HG03159 (cell line): ENCODE results near the gene HELZ.
"Not testable (repeated sequence)": the region's sequence is repeated elsewhere in the genome, so short reads cannot be mapped to it uniquely, and the experiment has no call there.

ENCODE experiments used
- ATAC-seq: cut with Tn5 transposase; IDR thresholded peaks from one replicate; pipeline ENCODE4 v1.9.1; 2021; ENCODE audit warnings: mild to moderate bottlenecking, moderate library complexity; ENCODE audit not compliant: unreplicated experiment

Gene HELZ

DNA sequence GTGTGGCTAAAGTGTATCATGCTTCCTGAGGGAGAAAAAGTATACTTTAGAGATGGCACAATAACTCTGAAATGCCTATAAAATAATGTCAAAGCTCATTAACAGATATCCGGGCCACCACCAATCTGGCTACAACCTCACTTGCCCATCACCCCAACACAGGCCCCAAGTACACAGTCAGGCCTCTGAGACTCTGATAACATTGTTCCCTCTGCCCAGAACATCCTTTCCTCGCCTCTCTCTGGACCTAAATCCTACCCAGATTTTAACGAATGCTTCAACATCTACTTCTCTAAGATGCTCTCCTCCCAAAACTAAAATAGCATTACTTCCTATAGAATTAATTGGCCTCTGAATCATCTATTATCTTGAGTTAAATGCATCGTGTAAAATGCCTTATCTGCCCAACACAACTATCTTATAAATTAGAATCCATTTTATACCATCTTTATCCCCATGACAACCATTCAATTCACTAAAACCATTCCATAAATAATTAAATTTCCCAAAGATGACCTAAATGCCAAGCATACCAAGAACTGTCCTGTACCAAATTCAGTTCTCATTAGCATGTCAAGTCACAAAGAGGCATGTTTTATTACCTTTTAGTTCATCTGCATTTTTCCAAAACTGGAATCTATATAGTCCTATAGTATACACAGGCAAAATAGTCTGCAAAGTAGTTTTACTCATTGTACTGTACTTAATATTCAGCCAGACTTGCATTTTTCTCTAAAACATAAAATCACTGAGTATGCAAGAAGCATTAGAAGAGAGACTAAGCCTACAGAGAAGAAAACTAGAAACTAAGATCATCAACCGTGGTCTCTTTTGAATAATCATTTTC lies 15.7 kb downstream of the HELZ start:
- ATAC-seq, result no peak

DNA sequence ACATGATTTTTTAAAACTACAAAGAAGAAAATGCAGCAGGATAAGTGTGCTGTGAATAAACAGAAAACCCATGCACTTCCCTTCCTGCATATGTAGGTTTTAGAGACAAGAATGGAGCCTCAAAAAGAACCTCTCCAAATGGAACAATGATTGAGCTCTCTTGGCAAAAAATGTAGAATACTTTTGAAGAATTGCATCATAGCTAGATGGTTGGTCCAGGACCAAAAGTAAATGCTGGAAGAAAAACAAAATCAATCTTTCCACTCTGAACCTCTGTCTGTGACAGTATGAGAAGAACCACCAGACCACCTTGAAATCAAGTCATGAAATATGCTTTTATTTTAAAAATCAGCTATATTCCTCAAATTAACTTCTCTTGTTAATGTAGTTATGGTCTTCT lies 17.5 kb downstream of the HELZ start:
- no peak for ATAC-seq

DNA sequence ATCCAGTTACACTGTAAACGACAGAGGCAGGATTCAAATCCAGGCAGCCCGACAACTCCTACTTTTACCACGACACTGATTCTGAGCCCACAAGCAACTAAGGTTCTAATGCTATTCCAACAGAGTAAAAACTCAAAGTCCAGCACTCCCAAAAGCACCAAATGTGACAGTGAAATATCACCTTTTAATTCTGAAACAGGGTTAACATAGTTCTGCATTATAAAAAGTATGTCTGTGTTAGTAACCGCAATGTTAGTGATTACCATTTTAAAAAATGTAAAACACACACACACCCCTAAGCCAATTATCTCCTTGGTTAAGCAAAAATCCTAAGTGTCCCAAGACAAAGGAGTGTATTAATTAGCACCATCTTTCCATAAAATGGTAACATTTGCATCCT lies 19.7 kb downstream of the HELZ start:
- ATAC-seq, result no peak

DNA sequence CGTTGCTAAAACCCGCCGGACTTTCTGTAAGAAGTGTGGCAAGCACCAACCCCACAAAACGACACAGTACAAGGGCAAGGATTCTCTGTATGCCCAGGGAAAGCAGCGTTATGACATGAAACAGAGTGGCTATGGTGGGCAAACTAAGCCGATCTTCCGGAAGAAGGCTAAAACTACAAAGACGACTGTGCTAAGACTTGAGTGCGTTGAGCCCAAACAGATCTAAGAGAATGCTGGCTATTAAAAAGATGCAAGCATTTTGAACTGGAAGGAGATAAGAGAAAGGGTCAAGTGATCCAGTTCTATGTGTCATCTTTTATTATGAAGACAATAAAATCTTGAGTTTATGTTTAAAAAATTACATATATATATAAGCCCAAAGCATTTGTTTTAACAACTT lies 20.3 kb downstream of the HELZ start:
- no peak for ATAC-seq

DNA sequence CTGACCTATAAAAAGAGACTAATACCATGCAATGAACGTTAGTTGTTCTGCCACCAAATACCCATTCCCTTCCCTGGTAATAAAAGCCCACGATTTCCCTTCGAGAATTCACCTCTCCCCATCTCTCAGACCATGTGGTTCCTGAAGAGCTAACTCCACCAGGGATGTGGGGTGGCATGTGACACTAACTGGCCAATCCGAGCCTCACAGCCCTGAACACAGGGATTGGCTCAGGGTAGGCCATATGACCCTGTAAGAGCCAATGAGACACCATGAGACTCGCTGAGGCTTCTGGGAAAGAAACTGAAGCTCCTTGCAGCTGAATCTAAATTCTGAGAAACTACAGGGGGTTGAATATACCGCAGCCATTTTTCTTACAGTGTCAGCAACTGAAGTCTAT lies 21.1 kb downstream of the HELZ start:
- no peak for ATAC-seq

DNA sequence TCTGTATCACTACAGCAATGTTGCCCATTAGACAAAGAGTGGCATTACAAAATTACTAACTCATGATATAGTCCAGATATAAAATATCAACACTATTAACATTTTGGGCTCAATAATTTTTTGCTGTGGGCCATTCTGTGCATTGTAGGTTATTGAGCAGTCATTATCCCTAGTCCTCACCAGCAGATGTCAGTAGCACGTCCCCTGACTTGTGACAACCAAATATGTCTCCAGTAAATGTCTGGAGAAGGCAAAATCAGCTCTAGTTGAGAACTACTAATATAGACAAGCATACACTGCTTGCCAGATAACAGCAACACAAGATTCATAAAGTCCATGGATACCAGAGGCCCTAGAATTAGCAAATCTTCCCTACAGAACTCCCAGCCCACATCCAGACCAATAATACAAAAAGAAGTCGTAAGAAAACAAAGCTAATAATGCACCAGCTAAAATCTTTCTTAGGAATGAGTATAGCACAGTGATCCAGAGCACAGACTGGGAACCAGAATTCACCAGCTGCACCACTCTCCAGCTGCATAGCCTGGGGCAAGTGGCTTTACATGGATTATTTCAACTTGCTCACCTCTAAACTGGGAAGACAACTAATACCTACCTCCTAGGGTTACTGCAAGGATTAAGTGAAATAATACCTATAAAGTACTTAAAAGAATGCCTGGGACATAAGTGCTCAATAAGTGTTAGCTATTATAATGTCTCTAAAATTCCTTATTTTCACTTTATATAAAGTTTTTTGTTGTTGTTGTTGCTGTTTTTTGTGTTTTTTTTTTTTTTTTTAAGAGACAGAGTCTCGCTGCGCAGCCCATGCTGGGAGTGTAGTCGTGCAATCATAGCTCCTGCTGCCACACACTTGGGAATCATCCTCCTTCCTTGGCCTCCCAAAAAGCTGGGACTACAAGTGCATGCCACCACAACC lies 23.7 kb downstream of the HELZ start:
- no peak for ATAC-seq

DNA sequence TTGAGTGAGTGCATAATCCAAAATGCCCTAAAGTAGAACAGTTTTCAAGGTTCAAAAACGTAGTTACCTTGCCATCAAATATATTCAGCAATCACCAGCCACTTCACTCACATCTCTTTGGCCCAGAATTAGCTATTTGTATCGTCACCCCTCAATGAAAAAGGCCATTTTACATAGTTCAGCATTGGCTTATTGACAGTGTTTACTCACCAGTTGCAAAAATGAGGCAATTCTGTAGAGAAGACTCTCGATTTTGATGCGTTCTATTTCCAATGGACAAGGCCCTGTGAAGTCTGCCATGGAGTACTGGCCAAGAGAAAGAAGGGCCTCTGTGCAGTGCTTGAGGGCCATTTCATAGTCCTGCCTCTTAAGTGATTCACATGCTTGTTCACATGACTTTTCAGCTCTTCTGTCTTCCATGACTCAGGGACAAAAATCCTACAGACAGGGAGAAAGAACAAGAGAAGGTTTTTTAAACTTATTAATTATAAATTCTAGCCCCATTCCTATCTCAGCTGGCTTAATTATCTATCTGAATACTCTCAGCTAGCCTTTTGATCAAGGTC lies 26.5 kb downstream of the HELZ start:
- no peak for ATAC-seq

DNA sequence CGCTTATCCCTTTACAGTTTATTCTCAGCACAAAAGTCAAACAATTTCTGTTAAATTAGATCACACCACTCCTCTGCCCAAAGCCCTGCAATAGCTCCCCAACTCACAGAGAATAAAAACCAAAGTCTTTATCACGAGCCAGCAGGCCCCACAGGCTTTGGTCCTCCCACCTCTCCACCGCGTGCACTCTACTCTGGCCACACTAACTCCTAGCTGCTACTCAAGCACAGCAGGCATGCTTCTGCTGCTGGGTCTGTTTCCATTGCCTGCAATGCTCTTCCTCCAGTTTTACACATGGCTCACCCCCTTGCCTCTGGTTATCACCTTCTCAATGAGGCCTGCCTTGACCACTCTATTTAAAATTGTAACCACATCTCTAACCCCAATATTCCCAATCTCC lies 27.6 kb downstream of the HELZ start:
- no peak for ATAC-seq

DNA sequence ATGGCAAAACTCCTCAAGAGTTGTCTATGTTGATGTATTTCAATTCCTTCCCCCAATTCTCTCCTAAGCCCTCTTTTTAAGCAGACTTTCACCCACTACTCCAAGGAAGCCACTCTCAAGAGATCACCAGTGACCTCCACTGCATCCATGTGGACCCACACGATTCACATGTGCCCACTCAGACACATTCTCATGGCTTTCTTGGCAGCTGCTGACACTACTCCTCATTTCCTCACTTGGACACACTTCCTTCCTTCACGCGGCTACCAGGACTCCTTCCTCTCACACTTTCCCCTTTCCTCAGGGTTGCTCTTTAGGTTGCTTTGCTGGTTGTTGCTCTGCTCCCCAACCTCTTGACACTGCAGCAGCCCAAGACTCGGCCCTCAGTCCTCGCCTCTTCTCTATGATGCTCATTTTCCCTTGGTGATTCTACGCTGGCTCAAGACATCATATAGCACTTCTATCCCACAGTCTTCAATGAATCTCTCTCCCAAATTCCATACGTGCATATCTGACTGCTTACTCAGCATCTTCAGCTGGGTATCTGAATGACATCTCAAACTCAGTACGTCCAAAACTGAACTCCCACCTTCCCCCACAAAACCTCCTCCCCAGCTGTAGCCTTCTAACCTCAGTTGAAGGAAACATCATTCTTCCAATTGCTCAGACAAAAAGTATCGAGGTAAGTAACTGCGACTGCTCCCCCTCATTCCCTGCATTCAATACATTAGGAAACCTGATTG lies 28.2 kb downstream of the HELZ start:
- no peak for ATAC-seq

DNA sequence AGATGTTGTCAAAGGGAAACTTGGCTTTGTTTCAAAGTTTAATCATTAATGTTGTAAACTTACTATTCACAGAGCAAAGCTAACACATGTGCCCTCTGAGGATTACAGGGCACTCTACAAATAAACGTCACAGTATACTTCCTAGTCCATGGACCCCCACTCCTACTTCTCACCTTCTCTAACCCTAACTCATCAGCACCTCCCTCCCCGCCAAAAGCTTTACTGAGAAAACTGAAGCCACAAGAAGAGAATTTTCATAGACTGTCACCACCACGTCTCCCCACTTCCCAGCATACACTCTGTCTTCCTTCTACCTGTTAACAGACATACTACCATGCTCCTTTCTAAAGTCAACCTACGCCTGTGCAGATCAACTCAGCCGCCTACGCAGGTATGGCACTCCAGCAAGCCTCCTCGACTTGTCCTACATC lies 29.0 kb downstream of the HELZ start:
- ATAC-seq, result no peak

DNA sequence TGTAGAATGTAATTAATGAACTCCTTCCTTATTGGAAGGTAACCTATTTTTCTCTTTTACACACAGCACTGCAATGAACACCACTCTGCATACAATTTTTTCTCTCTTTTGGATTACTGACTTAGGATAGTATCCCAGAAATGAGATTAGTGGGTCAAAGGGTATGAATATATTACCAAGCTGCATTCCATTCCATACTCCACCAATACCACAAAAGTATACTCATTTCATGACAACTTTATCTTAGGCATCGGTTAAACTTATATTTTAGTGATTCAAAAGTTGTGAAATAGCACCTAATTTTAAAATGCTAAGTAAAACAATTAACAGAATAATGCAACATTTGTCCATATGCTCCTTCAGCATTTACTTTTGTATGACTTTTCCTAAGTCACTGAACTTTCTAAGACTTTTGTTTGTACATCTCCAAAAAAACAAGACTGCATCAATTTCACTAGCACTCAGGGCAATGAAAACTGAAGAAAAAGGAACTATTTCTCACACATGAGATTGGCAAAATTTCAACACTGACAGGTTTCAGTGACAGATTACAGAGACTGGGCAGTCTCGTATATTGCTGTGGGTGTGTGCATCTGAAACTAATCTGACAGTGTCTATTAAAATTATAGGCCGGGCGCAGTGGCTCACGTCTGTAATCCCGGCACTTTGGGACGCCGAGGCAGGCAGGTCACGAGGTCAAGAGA lies 32.1 kb downstream of the HELZ start:
- no peak for ATAC-seq

DNA sequence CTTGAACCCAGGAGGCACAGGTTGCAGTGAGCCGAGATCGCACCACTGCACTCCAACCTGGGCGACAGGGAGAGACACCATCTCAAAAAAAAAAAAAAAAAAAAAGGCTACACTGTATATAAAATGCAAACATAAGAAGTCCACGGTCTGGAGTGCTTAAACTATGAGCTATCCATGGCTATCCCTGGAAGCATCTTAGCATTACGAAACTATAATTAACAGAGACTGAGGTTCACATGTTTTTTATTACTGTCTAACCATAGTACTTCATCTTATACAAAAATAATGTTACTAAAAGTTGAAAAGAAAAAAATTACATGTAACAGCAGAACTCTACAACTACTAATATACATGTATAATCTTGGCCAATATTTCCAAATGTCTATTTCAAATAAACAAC lies 32.8 kb downstream of the HELZ start:
- no peak for ATAC-seq

DNA sequence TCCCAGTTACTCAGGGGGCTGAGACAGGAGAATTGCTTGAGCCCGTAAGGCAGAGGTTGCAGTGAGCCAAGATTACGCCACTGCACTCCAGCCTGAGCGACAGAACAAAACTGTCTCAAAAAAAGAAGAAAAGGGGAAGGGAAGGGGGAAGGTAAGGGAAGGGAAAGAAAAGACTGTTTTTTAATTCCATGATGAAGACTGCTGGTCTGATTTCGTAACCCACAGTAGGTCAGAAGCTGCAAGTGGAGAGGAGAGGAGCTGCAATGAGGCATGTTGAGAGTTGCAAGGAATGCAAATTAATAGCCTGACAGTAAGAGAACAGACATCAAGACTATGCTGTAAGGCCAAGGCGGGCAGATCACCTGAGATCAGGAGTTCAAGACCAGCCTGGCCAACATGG lies 33.3 kb downstream of the HELZ start:
- ATAC-seq, result no peak

DNA sequence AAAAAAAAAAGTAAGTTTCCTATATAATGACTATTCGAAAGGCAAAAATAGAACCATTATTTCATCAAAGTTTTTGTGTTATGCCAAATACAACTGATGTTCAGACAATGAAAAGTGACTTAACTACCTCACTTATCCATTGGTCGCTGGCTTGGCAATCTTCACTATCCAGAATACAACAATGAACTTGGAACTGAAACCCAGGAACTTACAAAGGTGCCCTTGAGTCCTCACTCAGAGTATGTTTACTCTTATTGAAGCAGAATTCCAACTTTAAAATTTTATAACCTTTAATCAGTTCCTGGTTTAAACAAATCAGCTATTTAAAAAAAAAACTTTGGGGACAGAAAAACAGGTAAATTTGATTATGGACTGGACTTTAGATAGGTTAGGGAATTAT lies 34.1 kb downstream of the HELZ start:
- ATAC-seq, result no peak

DNA sequence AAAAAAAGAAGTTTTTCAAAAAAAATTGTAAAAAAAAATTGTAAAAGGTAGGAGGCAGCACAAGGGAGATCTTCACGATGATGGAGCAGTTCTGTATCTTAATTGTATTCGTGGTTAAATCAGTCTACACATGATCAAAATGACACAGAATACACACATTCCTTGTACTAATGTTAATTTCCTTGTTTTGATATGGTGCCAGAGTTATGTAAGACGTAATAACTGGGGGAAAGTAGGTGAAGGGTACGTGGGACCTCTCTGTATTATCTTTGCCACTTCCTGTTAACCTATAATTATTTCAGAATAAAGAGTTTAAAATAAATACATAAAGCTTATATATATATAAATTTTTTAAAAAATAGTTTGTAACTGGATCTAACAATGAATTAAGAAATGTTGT lies 36.8 kb downstream of the HELZ start:
- ATAC-seq, result no peak

DNA sequence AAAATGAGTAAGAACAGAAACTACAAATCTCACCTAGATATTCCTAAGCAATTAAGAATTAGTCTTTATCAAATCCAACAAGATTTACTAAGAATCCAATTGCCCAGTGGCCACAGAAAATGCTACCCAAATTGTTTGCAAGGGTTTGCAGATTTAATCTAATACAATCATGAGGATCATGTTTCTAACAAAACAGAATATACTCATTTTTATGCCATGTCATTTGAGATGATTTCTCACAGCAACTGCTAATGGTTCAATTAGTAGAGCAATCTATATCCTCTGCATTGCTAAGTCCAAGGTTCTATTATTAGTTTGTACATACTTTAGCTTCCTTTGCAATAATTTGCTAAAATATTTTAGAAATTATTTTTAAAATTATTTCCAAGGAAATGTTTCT lies 41.2 kb downstream of the HELZ start:
- no peak for ATAC-seq

DNA sequence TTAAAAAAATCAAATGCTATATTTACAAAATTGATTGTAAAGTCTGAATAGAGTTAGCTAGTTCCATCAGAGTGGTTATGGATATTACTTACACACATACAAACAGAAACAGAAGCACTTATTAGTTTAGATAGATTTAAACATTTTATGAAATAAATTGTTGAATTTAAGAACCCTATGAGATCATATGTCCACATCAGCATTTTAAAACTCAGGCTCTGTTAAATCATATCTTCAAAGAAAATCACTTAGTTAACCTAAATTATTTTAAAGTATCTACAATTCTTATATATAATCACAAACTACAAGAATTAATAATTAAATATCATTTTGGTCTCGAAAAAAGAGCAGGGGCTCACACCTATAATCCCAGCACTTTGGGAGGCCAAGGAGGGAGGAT lies 42.5 kb downstream of the HELZ start:
- ATAC-seq, result no peak

DNA sequence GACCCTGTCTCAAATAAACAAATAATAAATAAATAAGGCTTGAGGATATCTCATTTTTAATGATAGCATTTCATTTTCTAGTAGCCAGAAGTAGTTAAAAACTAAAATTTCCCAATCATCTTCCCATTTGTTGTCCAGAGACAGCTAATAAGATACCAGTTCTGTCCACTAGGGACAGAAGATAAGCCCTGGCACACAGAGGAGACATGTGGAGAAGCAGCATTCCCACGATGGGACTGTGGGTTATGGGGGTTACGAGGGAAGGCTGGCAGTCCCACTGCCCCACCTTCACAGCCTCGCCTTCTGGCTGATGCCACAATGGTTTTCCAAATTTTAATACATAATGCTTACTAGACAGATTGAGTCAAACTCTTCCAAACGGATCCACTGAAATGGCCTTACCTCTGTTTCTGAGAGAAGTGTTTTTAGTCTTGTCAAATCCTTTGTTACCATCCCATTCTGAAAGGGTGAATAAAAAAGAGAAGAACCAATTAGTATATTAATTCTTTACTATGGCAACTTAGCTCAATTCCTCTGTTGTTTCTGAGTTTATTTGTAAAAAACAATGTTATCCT lies 44.2 kb downstream of the HELZ start:
- ATAC-seq, result no peak

DNA sequence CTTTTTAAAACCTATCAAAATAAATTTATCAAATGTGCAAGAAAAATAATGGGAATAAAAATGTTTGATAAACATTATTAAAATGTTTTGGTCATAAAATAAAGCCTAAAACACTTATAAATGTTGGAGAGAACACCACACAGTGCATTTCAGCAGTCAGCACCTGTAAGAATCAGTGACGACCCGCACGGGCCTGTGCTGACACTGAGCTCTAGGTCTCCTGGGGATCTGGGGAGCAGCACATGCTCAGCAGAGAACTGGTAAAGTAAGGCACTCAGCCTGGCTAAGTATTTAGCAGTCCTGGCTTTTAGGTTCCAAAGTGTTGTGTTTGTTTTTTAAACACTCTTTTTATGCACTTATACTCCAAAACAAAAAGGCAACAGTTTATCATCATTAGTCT lies 46.9 kb downstream of the HELZ start:
- ATAC-seq, result no peak

DNA sequence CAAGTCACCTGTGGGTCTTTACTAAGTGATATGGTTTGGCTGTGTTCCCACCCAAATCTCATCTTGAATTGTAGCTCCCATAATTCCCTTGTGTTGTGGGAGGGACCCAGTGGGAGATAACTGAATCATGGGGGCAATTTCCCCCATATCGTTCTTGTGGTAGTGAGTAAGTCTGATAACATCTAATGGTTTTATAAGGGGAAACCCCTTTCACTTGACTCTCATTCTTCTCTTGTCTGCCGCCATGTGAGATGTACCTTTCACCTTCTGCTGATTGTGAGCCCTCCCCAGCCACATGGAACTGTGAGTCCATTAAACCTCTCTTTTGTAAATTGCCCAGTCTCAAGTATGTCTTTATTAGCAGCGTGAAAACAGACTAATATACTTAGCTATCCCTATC lies 48.0 kb downstream of the HELZ start:
- ATAC-seq, result not testable (repeated sequence)
